ENCODE data around the gene TSSK2.
A peak's percentile ranks its signal among the peaks of the same experiment; 100 is the strongest.

TSSK2 gene

DNA sequence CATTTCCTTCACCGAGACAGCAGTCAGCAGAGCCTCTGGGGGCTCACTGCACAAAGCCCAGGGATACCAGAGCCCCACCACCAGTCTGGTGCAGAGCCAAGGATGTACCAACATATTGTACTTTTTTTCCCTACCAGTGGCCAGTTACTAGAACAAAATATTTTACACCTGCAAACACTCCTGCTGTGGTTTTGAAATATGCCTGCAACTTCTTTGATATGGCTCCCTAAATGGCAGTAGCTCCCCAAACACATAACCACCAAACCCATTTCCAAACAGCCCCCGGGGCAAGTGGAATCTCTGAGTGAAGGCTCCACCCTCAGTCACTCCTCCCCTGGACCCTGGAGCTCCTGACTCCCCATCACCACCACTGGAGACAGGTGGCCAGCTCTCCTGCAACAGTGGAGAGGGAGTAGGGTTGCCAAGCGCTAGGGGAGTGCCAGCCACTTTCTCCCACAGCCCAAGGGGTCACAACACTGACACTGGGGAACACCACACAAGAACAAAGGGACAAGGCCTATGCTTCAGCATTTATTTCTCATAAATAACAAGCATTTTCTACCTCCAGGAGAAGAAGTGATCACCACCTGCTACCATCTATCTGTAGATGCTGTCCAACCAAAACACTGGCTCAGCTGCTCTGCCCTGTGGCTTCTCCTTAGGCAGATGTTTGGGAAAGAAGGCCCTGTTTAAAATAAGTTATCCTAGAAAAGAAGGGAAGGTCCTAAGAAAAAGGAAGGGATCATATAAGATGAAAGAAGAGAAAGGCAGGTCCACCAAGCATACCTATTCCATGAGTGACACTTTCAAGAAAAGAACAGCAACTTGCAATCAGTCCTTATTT, 24.0 kb upstream of the TSSK2 start:
- DNase-seq (ENCODE audit: low read depth in 3 of 3) = no peak

GRCh38 chr22:19107730-19108074, 23.4 kb upstream of the TSSK2 start:
- DNase-seq (ENCODE audit: low read depth in 3 of 3) = no peak

- no peak for DNase-seq (ENCODE audit: low read depth in 3 of 3)
Measured at GRCh38 chr22:19108807-19109197, 22.3 kb upstream of the TSSK2 start.

GRCh38 chr22:19109198-19110063, 21.7 kb upstream of the TSSK2 start:
- peak in 2 of 3 experiments; percentile 25 to 27 for DNase-seq (ENCODE audit: low read depth in 3 of 3)

- DNase-seq (ENCODE audit: low read depth in 3 of 3) = no peak
Measured at GRCh38 chr22:19110064-19110458, 21.0 kb upstream of the TSSK2 start.

- DNase-seq (ENCODE audit: low read depth in 3 of 3) = no peak
Measured at GRCh38 chr22:19110646-19111045, 20.5 kb upstream of the TSSK2 start.

DNA sequence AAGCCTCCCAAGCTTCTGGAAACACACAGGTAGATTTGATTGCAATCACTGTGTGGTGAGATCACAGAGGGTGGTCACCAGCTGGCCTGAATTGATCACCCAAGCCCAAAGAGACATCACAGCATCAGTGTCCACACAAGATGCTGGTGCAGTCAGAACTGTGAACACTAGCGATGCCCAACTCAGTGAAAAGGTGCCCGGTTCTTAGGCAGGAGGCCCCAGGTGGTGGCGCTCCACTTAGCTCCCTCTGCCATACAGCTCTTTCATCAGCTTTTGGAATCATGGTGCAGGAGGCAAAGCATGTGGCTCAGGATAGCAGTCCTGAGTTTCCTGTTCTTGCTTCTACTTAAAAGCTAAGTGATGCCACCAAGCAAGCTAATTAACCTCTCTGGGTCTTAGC, 20.0 kb upstream of the TSSK2 start:
- no peak for DNase-seq (ENCODE audit: low read depth in 3 of 3)

GRCh38 chr22:19111584-19111983, 19.5 kb upstream of the TSSK2 start:
- no peak for DNase-seq (ENCODE audit: low read depth in 3 of 3)

DNA sequence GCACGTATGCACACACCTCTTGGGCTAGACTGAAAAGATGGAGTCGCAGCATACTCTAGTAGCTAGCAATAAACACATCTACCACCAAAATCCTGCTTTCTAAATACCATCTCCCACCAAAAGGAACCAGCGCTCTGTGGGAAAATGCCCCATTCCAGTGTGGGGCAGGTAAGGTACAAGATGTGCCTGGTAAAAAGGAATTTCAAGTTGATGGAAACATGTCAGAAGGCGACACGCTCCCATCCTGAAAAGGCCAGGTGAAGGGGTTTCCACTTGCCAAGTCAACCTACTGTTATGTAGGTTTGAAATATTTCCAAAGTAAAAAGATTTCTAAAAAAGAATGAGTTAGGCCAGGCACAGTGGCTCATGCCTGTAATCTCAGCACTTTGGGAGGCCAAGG, 17.7 kb upstream of the TSSK2 start:
- DNase-seq (ENCODE audit: low read depth in 3 of 3) = no peak

DNA sequence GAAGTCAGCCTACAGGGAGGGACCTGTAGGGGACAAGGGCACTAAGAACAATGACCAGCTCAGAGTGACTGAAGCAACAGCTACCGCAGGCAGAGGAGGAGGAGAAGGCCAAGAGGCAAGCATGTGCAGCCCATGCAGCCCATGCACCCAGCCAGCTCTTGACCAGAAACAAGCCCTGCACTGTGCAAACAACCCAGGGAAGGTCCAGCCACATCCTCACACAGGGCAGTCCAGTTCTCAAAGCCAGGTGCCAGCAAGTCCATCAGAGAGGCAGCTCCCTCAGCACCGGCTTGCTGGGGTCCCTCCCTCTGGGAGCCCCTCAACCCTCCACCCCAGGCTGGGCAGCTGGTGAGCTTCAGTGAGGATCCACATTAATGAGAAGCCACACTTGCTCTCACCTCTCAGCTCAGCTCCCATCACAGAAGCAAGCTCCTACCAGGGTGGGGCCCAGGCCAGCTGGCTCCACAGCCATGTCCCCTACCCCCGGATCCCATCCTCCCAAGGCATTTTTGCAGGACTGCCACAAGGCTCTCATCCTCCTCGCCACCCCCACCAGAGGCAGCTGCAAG, 16.0 kb upstream of the TSSK2 start:
- no peak for DNase-seq (ENCODE audit: low read depth in 3 of 3)

DNA sequence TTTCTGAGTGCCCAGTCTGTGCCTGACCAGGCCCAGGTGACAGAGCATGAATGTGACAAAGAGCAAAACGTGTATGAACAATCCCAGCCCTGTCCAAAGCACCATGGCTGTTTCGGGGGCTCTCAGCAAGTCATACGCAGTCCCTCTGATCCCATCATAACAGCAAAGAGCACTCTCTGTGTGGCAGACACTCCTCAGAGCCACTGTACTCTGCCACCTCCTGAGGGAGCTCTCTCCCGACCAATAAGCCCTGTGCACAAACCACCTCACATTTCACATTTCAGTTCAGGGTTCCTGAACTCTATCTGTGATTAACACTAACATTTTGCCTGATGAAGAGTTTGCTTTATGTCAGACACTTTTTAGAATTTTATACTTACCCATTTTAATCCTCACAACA, 15.5 kb upstream of the TSSK2 start:
- DNase-seq (ENCODE audit: low read depth in 3 of 3) = no peak

GRCh38 chr22:19117111-19117512, 14.0 kb upstream of the TSSK2 start:
- no peak for DNase-seq (ENCODE audit: low read depth in 3 of 3)

DNA sequence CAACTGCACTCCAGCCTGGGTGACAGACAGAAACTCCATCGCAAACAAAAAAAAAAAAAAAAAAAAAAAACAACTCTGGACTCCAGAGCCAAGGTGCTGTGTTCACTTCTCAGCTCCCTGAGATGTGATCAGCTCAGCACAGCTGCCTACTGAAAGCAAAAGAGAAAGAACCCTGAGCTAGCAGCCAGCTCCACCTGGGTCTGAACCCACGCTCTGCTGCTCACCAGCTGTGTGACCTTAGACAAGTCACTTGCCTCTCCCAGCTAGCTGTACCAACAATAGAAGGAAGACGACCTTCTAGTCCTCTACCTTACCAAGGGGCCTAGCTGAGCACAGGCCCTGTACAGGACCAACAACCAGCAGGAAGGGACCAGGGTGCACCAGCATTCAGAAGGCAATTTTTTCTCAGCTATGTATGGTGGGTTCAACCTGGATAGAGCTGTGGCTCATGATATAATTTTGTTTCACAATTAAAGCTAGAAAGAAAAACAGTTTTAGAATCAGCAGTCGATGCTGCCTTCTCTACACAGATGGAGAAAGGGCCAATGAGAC, 12.7 kb upstream of the TSSK2 start:
- DNase-seq (ENCODE audit: low read depth in 3 of 3) = peak in 1 of 3 experiments; percentile 23

DNA sequence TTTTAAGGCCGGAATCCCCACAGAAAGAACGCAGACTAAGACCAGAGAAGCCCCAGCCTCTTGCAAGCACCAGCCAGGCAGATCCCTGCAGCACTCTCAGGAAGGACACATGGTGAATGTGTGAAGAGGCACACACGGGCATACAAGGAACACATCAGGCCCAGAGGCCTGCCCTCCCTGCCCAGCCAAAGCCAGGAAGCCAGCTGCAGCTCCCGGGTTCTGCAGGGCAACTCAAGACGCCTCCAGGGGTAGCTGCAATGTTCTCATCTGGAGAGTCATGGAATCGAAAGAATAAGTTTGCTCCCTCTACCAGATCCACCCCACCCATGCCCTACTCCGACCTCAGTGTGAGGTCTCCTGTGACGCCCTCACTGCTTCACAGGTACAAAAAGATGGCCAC, 11.2 kb upstream of the TSSK2 start:
- no peak for DNase-seq (ENCODE audit: low read depth in 3 of 3)

GRCh38 chr22:19120829-19121630, 10.1 kb upstream of the TSSK2 start:
- no peak for DNase-seq (ENCODE audit: low read depth in 3 of 3)

DNA sequence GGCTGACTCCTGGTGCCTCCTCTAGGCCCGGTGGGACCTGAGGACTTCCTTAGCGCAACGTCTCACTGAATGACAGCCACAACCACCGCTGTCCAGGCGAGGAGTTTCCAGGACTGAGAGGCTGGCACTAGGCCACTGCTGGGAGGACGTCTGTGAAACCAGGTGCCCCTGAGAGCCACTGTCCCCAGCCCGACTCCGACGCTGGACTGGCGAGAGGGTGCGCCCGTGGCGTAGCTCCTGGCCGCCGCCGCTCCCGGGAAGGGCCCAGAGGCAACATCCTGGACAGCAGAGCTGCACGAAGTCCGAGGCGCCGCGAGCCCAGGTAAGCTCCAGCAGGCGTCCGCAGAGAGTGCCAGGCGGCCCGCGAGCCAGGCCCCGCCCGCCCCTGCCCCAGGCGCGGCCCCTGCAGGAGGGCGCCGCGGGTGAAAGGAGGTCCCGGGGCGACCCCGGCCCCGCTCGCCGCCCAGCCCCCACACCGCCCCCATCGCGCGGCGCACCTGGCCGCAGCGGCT, 9.4 kb upstream of the TSSK2 start:
- peak in 1 of 3 experiments; percentile 22 for DNase-seq (ENCODE audit: low read depth in 3 of 3)

GRCh38 chr22:19122143-19122751, 8.9 kb upstream of the TSSK2 start, which contains the start of gene DGCR2:
DGCR2 (minus strand) TSS chr22:19122412; CDS start chr22:19122206, 206 bp downstream.
- DNase-seq (ENCODE audit: low read depth in 3 of 3) = peak; percentile 92 to 95 (median 93)

DNA sequence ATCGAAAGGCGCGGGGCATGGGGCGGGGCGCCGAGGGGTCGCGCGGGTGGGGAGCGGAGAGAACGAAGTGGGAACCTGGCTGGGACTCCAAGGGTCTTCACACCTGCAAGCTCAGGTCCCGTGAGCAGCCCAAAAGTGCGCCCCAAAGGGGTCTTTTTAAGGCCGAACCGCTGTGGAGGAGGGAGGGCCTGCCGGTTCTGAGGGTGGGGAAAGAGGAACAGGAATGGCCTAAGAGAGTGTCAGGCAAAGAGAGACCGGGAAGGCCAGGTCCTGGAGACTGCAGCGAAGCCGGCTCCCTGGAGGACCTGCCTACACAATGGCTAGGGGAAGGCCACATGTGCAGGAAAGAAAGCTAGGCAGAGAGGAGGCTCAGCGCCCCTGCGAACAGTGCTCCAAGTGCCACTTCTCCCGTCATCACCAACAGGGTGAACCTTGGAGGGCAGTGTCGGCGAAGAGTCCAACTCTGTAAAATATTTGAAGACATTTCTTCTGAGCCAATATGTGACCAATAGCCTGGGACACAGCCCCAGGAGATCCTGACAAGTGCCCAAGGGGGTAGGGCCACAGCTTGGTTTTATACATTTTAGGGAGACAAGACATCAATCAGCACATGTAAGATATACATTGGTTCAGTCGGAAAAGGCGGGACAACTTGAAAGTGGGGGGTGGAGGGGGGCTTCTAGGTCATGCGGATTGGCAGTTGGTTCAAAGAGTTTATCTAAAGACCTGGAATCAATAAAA, 8.2 kb upstream of the TSSK2 start:
- DNase-seq (ENCODE audit: low read depth in 3 of 3) = no peak

DNA sequence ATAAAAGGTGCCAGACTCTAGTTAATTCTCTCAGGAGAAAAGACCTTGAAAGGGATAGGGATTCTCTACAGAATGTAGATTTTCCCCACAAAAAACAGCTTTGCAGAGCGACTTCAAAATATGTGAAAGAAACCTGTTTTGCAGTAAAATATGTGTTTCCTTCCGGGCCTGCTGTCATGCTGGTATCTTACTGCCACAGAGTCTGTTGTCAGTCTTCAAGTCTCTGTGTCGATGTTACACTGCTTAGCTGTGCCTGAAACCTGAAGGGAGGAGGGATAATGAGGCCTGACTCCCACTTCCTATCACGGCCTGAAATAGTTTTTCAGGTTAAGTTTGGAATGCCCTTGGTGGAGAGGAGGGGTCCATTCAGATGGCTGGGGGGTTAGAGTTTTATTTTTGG, 7.2 kb upstream of the TSSK2 start:
- no peak for DNase-seq (ENCODE audit: low read depth in 3 of 3)

DNA sequence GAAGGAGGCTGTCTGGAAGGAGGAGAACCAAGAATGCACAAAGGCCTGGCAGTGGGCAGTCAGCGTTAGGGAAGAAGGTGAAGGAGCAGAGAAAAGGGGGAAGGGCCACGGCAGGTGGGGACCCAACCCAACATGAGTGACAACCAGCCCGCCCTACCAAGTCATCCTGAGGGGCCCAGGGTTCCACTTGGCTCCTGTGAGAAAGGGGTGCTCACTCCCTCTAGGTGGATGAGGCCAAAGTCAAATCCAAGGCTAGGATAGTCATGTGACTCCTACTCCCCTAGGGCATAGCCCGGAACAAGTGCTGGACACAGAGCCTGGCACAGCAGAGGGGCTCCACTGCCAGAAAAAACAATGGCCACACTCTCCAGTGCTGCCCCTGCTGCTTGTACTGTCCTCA, 6.7 kb upstream of the TSSK2 start:
- no peak for DNase-seq (ENCODE audit: low read depth in 3 of 3)

Measured in stimulated activated CD4-positive, alpha-beta T cell treated with anti-CD3 and anti-CD28 coated beads, TNF-alpha, amount 100 ng/mL, for 24 hours (primary cell).